Suprapubic skin (tissue), 3 donors: ENCODE measurements around the gene PALM2AKAP2.

Source experiments
- CTCF ChIP-seq, 2 donors: fragments of 200-600 bp in 1 of 2; fragments of 450-650 bp in 1 of 2; sonication (generic) in 1 of 2; IDR thresholded peaks; one replicate each; pipeline ENCODE4 v1.5.1; 2016 to 2019; ENCODE audit warnings: antibody characterized with exemption in 2 of 2, mild to moderate bottlenecking in 1 of 2, moderate library complexity in 1 of 2
- EP300 ChIP-seq: sonication (generic); formaldehyde crosslinking; IDR thresholded peaks from one replicate; pipeline ENCODE4 v1.6.1; 2017; ENCODE audit warnings: antibody characterized with exemption
- POLR2A ChIP-seq, 2 donors: fragments of 450-650 bp; IDR thresholded peaks; one replicate each; pipeline ENCODE4 v1.6.1; 2017; ENCODE audit warnings: antibody characterized with exemption in 2 of 2, mild to moderate bottlenecking in 2 of 2, moderate library complexity in 2 of 2

DNA sequence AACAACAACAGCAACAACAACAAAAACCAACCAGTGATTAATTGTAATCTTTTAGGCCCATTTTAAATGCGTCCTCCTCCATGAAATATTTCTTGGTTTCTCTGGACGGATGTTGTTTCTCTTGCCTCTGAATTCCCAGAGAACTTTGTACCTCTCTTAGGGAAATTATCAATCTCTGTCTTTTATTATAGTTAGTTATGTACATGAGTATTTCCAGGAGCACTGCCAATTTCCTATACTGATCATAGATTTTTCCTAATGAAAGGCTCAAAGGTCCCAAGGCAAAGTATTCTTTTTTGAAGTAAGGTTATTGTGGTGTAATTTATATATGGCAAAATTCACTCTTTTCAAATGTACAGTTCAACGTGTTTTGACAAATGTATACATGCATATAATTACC is 20.4 kb upstream of the PALM2AKAP2 start:
- TF ChIP-seq CTCF (IDR thresholded peaks at IDR 0.05) (no peak), EP300 (no peak), POLR2A (IDR thresholded peaks at IDR 0.05) (no peak)
